ENCODE results near the gene NTM.

The NTM gene

GRCh38 chr11:131665344-131665968 is 295.0 kb downstream of the NTM start:
- Mint-ChIP-seq H3K4me3 (no peak overlapping the region), H3K27ac (no peak overlapping the region), H3K9me3 (peaks cover 3% of the 10 kb centered on the region), H3K4me1 (peaks cover 6% of the 10 kb centered on the region), H3K36me3 (no peaks in the 10 kb centered on the region)
- ATAC-seq (no peak), DNase-seq (ENCODE audit: low spot score in 2 of 2) (no peak)

- Mint-ChIP-seq H3K9me3 (peaks cover 3% of the 10 kb centered on the region), H3K27ac (no peak overlapping the region), H3K4me1 (peaks cover 6% of the 10 kb centered on the region), H3K4me3 (no peak overlapping the region), H3K36me3 (peaks cover 4% of the 10 kb centered on the region)
- no peak for ATAC-seq
- DNase-seq (ENCODE audit: low spot score in 2 of 2) = no peak
Observed at GRCh38 chr11:131666006-131666405, 295.6 kb downstream of the NTM start.

- H3K4me3 Mint-ChIP-seq = no peak overlapping the region
- peaks cover 3% of the 10 kb centered on the region for H3K9me3 Mint-ChIP-seq
- peaks cover 6% of the 10 kb centered on the region for H3K36me3 Mint-ChIP-seq
- no peak overlapping the region for H3K27ac Mint-ChIP-seq
- DNase-seq (ENCODE audit: low spot score in 2 of 2) (no peak), ATAC-seq (no peak)
- H3K4me1 Mint-ChIP-seq = peaks cover 6% of the 10 kb centered on the region
Observed at GRCh38 chr11:131666617-131667016, 296.2 kb downstream of the NTM start.

- no peak overlapping the region for H3K4me3 Mint-ChIP-seq
- DNase-seq (ENCODE audit: low spot score in 2 of 2) = no peak
- peaks cover 3% of the 10 kb centered on the region for H3K9me3 Mint-ChIP-seq
- peaks cover 6% of the 10 kb centered on the region for H3K4me1 Mint-ChIP-seq
- no peak overlapping the region for H3K27ac Mint-ChIP-seq
- H3K36me3 Mint-ChIP-seq = peaks cover 6% of the 10 kb centered on the region
- ATAC-seq = no peak
Observed at GRCh38 chr11:131667566-131667965, 297.2 kb downstream of the NTM start.

- peak in 1 of 2 donors; percentile 52 for DNase-seq (ENCODE audit: low spot score in 2 of 2)
- Mint-ChIP-seq H3K9me3 (no peaks in the 10 kb centered on the region), H3K4me3 (no peak overlapping the region), H3K36me3 (peaks cover 6% of the 10 kb centered on the region), H3K27ac (no peak overlapping the region), H3K4me1 (peaks cover 6% of the 10 kb centered on the region)
- no peak for ATAC-seq
Observed at GRCh38 chr11:131668500-131669400, 298.3 kb downstream of the NTM start.

- Mint-ChIP-seq H3K4me1 (peaks cover 6% of the 10 kb centered on the region), H3K36me3 (peaks cover 6% of the 10 kb centered on the region), H3K4me3 (no peak overlapping the region), H3K9me3 (no peaks in the 10 kb centered on the region), H3K27ac (no peak overlapping the region)
- ATAC-seq = no peak
- DNase-seq (ENCODE audit: low spot score in 2 of 2) = no peak
Observed at GRCh38 chr11:131669401-131669780, 299.0 kb downstream of the NTM start.

- Mint-ChIP-seq H3K4me1 (peaks cover 6% of the 10 kb centered on the region), H3K9me3 (no peaks in the 10 kb centered on the region), H3K27ac (no peak overlapping the region), H3K36me3 (peaks cover 6% of the 10 kb centered on the region), H3K4me3 (no peak overlapping the region)
- no peak for DNase-seq (ENCODE audit: low spot score in 2 of 2)
- no peak for ATAC-seq
Observed at GRCh38 chr11:131670876-131671275, 300.5 kb downstream of the NTM start.

- H3K4me1 Mint-ChIP-seq = peaks cover 6% of the 10 kb centered on the region
- no peaks in the 10 kb centered on the region for H3K9me3 Mint-ChIP-seq
- H3K36me3 Mint-ChIP-seq = peaks cover 6% of the 10 kb centered on the region
- ATAC-seq (peak; percentile 12), DNase-seq (ENCODE audit: low spot score in 2 of 2) (no peak)
- no peak overlapping the region for H3K27ac Mint-ChIP-seq
- H3K4me3 Mint-ChIP-seq = no peak overlapping the region
Observed at GRCh38 chr11:131671320-131671719, 300.9 kb downstream of the NTM start.

- peaks cover 6% of the 10 kb centered on the region for H3K4me1 Mint-ChIP-seq
- DNase-seq (ENCODE audit: low spot score in 2 of 2) (no peak), ATAC-seq (no peak)
- no peak overlapping the region for H3K4me3 Mint-ChIP-seq
- H3K36me3 Mint-ChIP-seq = peaks cover 6% of the 10 kb centered on the region
- no peaks in the 10 kb centered on the region for H3K9me3 Mint-ChIP-seq
- H3K27ac Mint-ChIP-seq = no peak overlapping the region
Observed at GRCh38 chr11:131671734-131672133, 301.3 kb downstream of the NTM start.

- Mint-ChIP-seq H3K4me1 (peaks cover 6% of the 10 kb centered on the region), H3K9me3 (no peaks in the 10 kb centered on the region), H3K27ac (no peak overlapping the region), H3K36me3 (peaks cover 6% of the 10 kb centered on the region), H3K4me3 (no peak overlapping the region)
- DNase-seq (ENCODE audit: low spot score in 2 of 2) (no peak), ATAC-seq (no peak)
Observed at GRCh38 chr11:131672191-131672590, 301.8 kb downstream of the NTM start.

GRCh38 chr11:131674051-131674755 is 303.8 kb downstream of the NTM start:
- peaks cover 6% of the 10 kb centered on the region for H3K36me3 Mint-ChIP-seq
- no peak overlapping the region for H3K27ac Mint-ChIP-seq
- DNase-seq (ENCODE audit: low spot score in 2 of 2) (peak; percentile 12 to 63), ATAC-seq (peak; percentile 31)
- H3K9me3 Mint-ChIP-seq = no peaks in the 10 kb centered on the region
- no peak overlapping the region for H3K4me3 Mint-ChIP-seq
- no peaks in the 10 kb centered on the region for H3K4me1 Mint-ChIP-seq

- Mint-ChIP-seq H3K36me3 (peaks cover 6% of the 10 kb centered on the region), H3K27ac (no peak overlapping the region), H3K9me3 (no peaks in the 10 kb centered on the region), H3K4me3 (no peak overlapping the region), H3K4me1 (no peaks in the 10 kb centered on the region)
- DNase-seq (ENCODE audit: low spot score in 2 of 2) = no peak
- ATAC-seq = no peak
Observed at GRCh38 chr11:131675121-131675888, 304.9 kb downstream of the NTM start.

- Mint-ChIP-seq H3K36me3 (no peaks in the 10 kb centered on the region), H3K4me3 (no peak overlapping the region), H3K27ac (no peak overlapping the region), H3K9me3 (no peaks in the 10 kb centered on the region), H3K4me1 (no peaks in the 10 kb centered on the region)
- peak; percentile 14 for ATAC-seq
- DNase-seq (ENCODE audit: low spot score in 2 of 2) = no peak
Observed at GRCh38 chr11:131677828-131678470, 307.5 kb downstream of the NTM start.

- Mint-ChIP-seq H3K4me3 (no peak overlapping the region), H3K36me3 (no peaks in the 10 kb centered on the region), H3K27ac (no peak overlapping the region), H3K9me3 (no peaks in the 10 kb centered on the region), H3K4me1 (no peaks in the 10 kb centered on the region)
- DNase-seq (ENCODE audit: low spot score in 2 of 2) = no peak
- no peak for ATAC-seq
Observed at GRCh38 chr11:131678658-131679340, 308.4 kb downstream of the NTM start.

Measured in stimulated activated effector memory CD8-positive, alpha-beta T cell treated with anti-CD3 and anti-CD28 coated beads, Interleukin-12 subunit alpha, Interleukin-12 subunit beta, amount 100 ng/mL, for 72 hours (primary cell).